Thyroid gland (tissue), 4 donors: ENCODE results near the gene FAM118A. TPM values are rescaled to one million over a fixed set of nuclear protein-coding genes. Genes with fewer than 3 reads are reported as not detected.

Experiments used
- DNase-seq, 2 donors: peaks; one replicate each; pipeline ENCODE4 v3.0.0-alpha.2; 2019
- H3K27ac ChIP-seq, 3 donors: fragments of 200-600 bp; sonication (generic); 1 replicate in 2 of 3; 2 replicates in 1 of 3; pipeline ENCODE4 v1.5.1; 2016 to 2019; ENCODE audit warnings: mild to moderate bottlenecking in 1 of 3, moderate library complexity in 1 of 3
- H3K27me3 ChIP-seq: fragments of 200-600 bp; sonication (generic); one replicate; pipeline ENCODE4 v1.5.1; 2019
- H3K36me3 ChIP-seq, 2 donors: fragments of 200-600 bp; sonication (generic); one replicate each; pipeline ENCODE4 v1.5.1; 2016 to 2019
- H3K4me1 ChIP-seq, 2 donors: fragments of 200-600 bp; sonication (generic); one replicate each; pipeline ENCODE4 v1.5.1; 2017 to 2019
- H3K4me3 ChIP-seq, 3 donors: fragments of 200-600 bp; sonication (generic); replicated peaks in 1 of 3; 1 replicate in 2 of 3; 2 replicates in 1 of 3; pipeline ENCODE4 v1.5.1; 2016; ENCODE audit warnings: mild to moderate bottlenecking in 1 of 3
- H3K9me3 ChIP-seq: fragments of 200-600 bp; sonication (generic); one replicate; pipeline ENCODE4 v1.5.1; 2017
- CTCF ChIP-seq, 6 experiments: fragments of 200-600 bp in 3 of 6; fragments of 450-650 bp in 3 of 6; sonication (generic) in 3 of 6; IDR thresholded peaks; one replicate each; pipeline ENCODE4 v1.5.1; 2016 to 2019; ENCODE audit warnings: antibody characterized with exemption in 6 of 6, mild to moderate bottlenecking in 2 of 6, inconsistent platforms in 1 of 6, moderate library complexity in 1 of 6
- POLR2A ChIP-seq, 2 donors: fragments of 450-650 bp; IDR thresholded peaks; one replicate each; pipeline ENCODE4 v1.6.1; 2017; ENCODE audit warnings: antibody characterized with exemption in 2 of 2, mild to moderate bottlenecking in 2 of 2, moderate library complexity in 1 of 2
- WGBS, 2 donors: methylation state at CpG; one replicate each; pipeline ENCODE4 v1.1.5; 2017; 5-methylcytosine and 5-hydroxymethylcytosine counted together
- intact Hi-C: fragments of 100-400 bp; cut with DNase I; formaldehyde crosslinking; loops from one replicate; pipeline ENCODE4 v1.15.1; 2023
- total RNA-seq, 4 donors: library from RNA; depleted of rRNA; stranded (reverse); fragments of >200 nt; gene quantifications; one replicate each; pipeline ENCODE4 v1.2.3, GENCODE V29; 2016

Gene FAM118A
- total RNA-seq, 4 donors from 2014 or later: 15.7 to 104 (median 75.3) TPM

- 80 to 89% methylated on average over 15 to 16 of the region's 16 CpGs for WGBS, 2 donors
- no peak overlapping the region for H3K27ac ChIP-seq
- H3K4me1 ChIP-seq: peaks cover 10 to 17% of the 10 kb centered on the region in 2 donors
- intact Hi-C loops: loop anchor here (5.0 kb wide), 2 partner anchors 37 to 282 kb away; partner anchors contain the start of gene FAM118A
- no peak for DNase-seq
- TF ChIP-seq CTCF (IDR thresholded peaks at IDR 0.05) (no peak), POLR2A (IDR thresholded peaks at IDR 0.05) (no peak)
- H3K27me3 ChIP-seq: no peaks in the 10 kb centered on the region
- no peaks in the 10 kb centered on the region for H3K9me3 ChIP-seq
- no peaks in the 10 kb centered on the region for H3K36me3 ChIP-seq
- no peak overlapping the region for H3K4me3 ChIP-seq
Observed at GRCh38 chr22:45270095-45271020, 39.4 kb upstream of the FAM118A start.

GRCh38 chr22:45271667-45272201 lies 38.0 kb upstream of the FAM118A start:
- Histone ChIP-seq H3K9me3 (no peaks in the 10 kb centered on the region), H3K36me3 (no peaks in the 10 kb centered on the region), H3K4me3 (no peak overlapping the region), H3K4me1 (peaks cover 10 to 17% of the 10 kb centered on the region in 2 donors), H3K27ac (peak overlapping the region; percentile 65 to 76 (median 73)), H3K27me3 (no peaks in the 10 kb centered on the region)
- WGBS, 2 donors: 53 to 70% methylated on average over 13 of the region's 13 CpGs
- DNase-seq: peak in 1 of 2 donors; percentile 11
- TF ChIP-seq POLR2A (IDR thresholded peaks at IDR 0.05) (no peak), CTCF (IDR thresholded peaks at IDR 0.05) (no peak)
- intact Hi-C loops: loop anchor here (5.0 kb wide), 2 partner anchors 36 to 281 kb away; partner anchors contain the start of gene FAM118A

DNA sequence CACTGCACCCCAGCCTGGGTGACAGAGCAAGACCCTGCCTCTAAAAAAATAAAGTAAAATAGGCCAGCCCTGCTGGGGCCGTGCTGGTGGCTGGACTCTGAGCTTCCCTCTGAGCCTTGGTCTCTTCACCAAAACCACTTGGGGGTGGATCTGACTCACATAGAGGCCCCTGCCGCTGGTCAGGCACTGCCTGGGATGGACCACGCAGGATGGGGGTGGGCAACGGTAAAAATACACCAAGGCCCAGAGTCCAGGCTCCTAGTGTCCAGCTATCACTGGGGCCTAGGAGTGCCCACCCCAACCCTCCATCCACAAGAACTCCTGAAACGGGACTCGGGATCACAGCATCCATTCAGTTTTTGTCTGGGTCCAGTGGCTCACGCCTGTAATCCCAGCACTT lies 37.2 kb upstream of the FAM118A start:
- no peak for DNase-seq
- intact Hi-C loops: loop anchor here (5.0 kb wide), 2 partner anchors 35 to 280 kb away; partner anchors contain the start of gene FAM118A
- peaks cover 10 to 17% of the 10 kb centered on the region in 2 donors for H3K4me1 ChIP-seq
- peak overlapping the region; percentile 65 to 76 (median 73) for H3K27ac ChIP-seq
- TF ChIP-seq CTCF (IDR thresholded peaks at IDR 0.05) (no peak), POLR2A (IDR thresholded peaks at IDR 0.05) (no peak)
- WGBS, 2 donors: 82 to 100% methylated on average over 3 to 7 of the region's 7 CpGs
- no peaks in the 10 kb centered on the region for H3K9me3 ChIP-seq
- H3K27me3 ChIP-seq: no peaks in the 10 kb centered on the region
- H3K4me3 ChIP-seq: no peak overlapping the region
- H3K36me3 ChIP-seq: no peaks in the 10 kb centered on the region

GRCh38 chr22:45273452-45274075 lies 36.2 kb upstream of the FAM118A start:
- intact Hi-C loops: loop anchor here (5.0 kb wide), 2 partner anchors 34 to 279 kb away; partner anchors contain the start of gene FAM118A
- Histone ChIP-seq H3K27me3 (no peaks in the 10 kb centered on the region), H3K4me1 (peaks cover 10 to 13% of the 10 kb centered on the region in 2 donors), H3K27ac (no peak overlapping the region), H3K36me3 (no peaks in the 10 kb centered on the region), H3K9me3 (no peaks in the 10 kb centered on the region), H3K4me3 (no peak overlapping the region)
- TF ChIP-seq CTCF (IDR thresholded peaks at IDR 0.05): no peak
- no peak for TF ChIP-seq POLR2A (IDR thresholded peaks at IDR 0.05)
- DNase-seq: no peak
- 86 to 90% methylated on average over 15 of the region's 15 CpGs for WGBS, 2 donors
